Calu3 (cell line): Measurements from ENCODE around the gene PPFIA2. TPM values are rescaled to one million over a fixed set of nuclear protein-coding genes. Genes with fewer than 3 reads are reported as not detected.
A peak's percentile ranks its signal among the peaks of the same experiment; 100 is the strongest.

Experiments
- BruUV-seq: library from RNA; stranded (reverse); fragments of 400-500 nt; replicated peaks from 2 replicates; lab custom pipeline; 2021; lab: Mats Ljungman, UMichigan
- CTCF ChIA-PET: fragments of 300-600 bp; sonication (Branson Sonifier 250); formaldehyde crosslinking; loops from one replicate; lab custom pipeline; 2022; ENCODE audit warnings: antibody characterized with exemption; lab: Charles Lee
- DNase-seq: peaks from one replicate; pipeline ENCODE4 v3.0.0; 2022
- H3K27ac Mint-ChIP-seq: one replicate; pipeline ENCODE4 v1.8.0; 2022; ENCODE audit warnings: mixed read lengths; ENCODE audit not compliant: unreplicated experiment
- H3K27me3 Mint-ChIP-seq: one replicate; pipeline ENCODE4 v1.8.0; 2022; ENCODE audit warnings: mixed read lengths; ENCODE audit not compliant: unreplicated experiment
- H3K36me3 Mint-ChIP-seq: one replicate; pipeline ENCODE4 v1.8.0; 2022; ENCODE audit warnings: mild to moderate bottlenecking, moderate library complexity, mixed read lengths; ENCODE audit not compliant: insufficient read depth, unreplicated experiment
- H3K4me1 Mint-ChIP-seq: one replicate; pipeline ENCODE4 v1.8.0; 2022; ENCODE audit warnings: mild to moderate bottlenecking, low read depth, mixed read lengths; ENCODE audit not compliant: unreplicated experiment
- H3K4me3 Mint-ChIP-seq: one replicate; pipeline ENCODE4 v1.8.0; 2022; ENCODE audit warnings: mild to moderate bottlenecking, low read depth, moderate library complexity, mixed read lengths; ENCODE audit not compliant: unreplicated experiment
- H3K9me3 Mint-ChIP-seq: one replicate; pipeline ENCODE4 v1.8.0; 2022; ENCODE audit warnings: low read depth, mixed read lengths; ENCODE audit not compliant: unreplicated experiment
- CTCF ChIP-seq: fragments of 200-600 bp; IDR thresholded peaks from one replicate; pipeline ENCODE4 v1.8.0; 2022; ENCODE audit warnings: antibody characterized with exemption; ENCODE audit not compliant: unreplicated experiment
- intact Hi-C: fragments of 100-400 bp; cut with micrococcal nuclease; formaldehyde crosslinking; loops from one replicate; pipeline ENCODE4 v1.10.0; 2022; ENCODE audit not compliant: unreplicated experiment
- total RNA-seq: library from RNA; stranded (reverse); gene quantifications from 2 replicates; pipeline ENCODE4 v1.2.3, GENCODE V29; 2022

PPFIA2 gene
- total RNA-seq, 1 experiment from 2014 or later, result 0.07 TPM

- Mint-ChIP-seq H3K36me3 (no peaks in the 10 kb centered on the region), H3K27ac (no peak overlapping the region), H3K4me1 (no peaks in the 10 kb centered on the region), H3K27me3 (no peaks in the 10 kb centered on the region), H3K4me3 (no peak overlapping the region), H3K9me3 (no peaks in the 10 kb centered on the region)
- CTCF ChIA-PET, result no interaction called here
- BruUV-seq, result no TSS peak
- TF ChIP-seq CTCF, result no peak
- intact Hi-C loops, result no loop called here
- no peak for DNase-seq
Observed at GRCh38 chr12:81300454-81300853, 458.7 kb downstream of the PPFIA2 start.

- no peak for DNase-seq
- no peak overlapping the region for H3K4me3 Mint-ChIP-seq
- no peak for TF ChIP-seq CTCF
- H3K27ac Mint-ChIP-seq, result no peak overlapping the region
- H3K27me3 Mint-ChIP-seq, result no peaks in the 10 kb centered on the region
- CTCF ChIA-PET, result no interaction called here
- intact Hi-C loops, result no loop called here
- H3K36me3 Mint-ChIP-seq, result no peaks in the 10 kb centered on the region
- no peaks in the 10 kb centered on the region for H3K9me3 Mint-ChIP-seq
- H3K4me1 Mint-ChIP-seq, result no peaks in the 10 kb centered on the region
- no TSS peak for BruUV-seq
Observed at GRCh38 chr12:81297601-81298000, 461.5 kb downstream of the PPFIA2 start.

- no peak overlapping the region for H3K27ac Mint-ChIP-seq
- H3K9me3 Mint-ChIP-seq, result no peaks in the 10 kb centered on the region
- H3K36me3 Mint-ChIP-seq, result no peaks in the 10 kb centered on the region
- H3K4me1 Mint-ChIP-seq, result no peaks in the 10 kb centered on the region
- CTCF ChIA-PET, result interaction anchor here (0.5 kb wide), 1 partner anchor 75 kb away, joined by 3 read pairs; no protein-coding TSS in a partner anchor
- H3K4me3 Mint-ChIP-seq, result no peak overlapping the region
- intact Hi-C loops, result no loop called here
- peak; percentile 21 for DNase-seq
- no TSS peak for BruUV-seq
- no peaks in the 10 kb centered on the region for H3K27me3 Mint-ChIP-seq
- no peak for TF ChIP-seq CTCF
Observed at GRCh38 chr12:81296556-81297305, 462.4 kb downstream of the PPFIA2 start.

GRCh38 chr12:81295251-81295650, 463.9 kb downstream of the PPFIA2 start:
- no peaks in the 10 kb centered on the region for H3K36me3 Mint-ChIP-seq
- intact Hi-C loops, result no loop called here
- no peaks in the 10 kb centered on the region for H3K9me3 Mint-ChIP-seq
- no peak for DNase-seq
- BruUV-seq, result no TSS peak
- no peak overlapping the region for H3K27ac Mint-ChIP-seq
- CTCF ChIA-PET, result no interaction called here
- H3K4me1 Mint-ChIP-seq, result no peaks in the 10 kb centered on the region
- no peak overlapping the region for H3K4me3 Mint-ChIP-seq
- H3K27me3 Mint-ChIP-seq, result no peaks in the 10 kb centered on the region
- no peak for TF ChIP-seq CTCF
